Gastroesophageal sphincter (tissue), 3 donors: Measurements from ENCODE around the gene FHOD3.

Experiments
- EP300 ChIP-seq: sonication (generic); formaldehyde crosslinking; IDR thresholded peaks from one replicate; pipeline ENCODE4 v1.6.1; 2017; ENCODE audit warnings: antibody characterized with exemption, mild to moderate bottlenecking
- TF ChIP-seq, protein P1 (sequence below), 4 experiments: fragments of 200-600 bp in 2 of 4; fragments of 450-650 bp in 2 of 4; sonication (generic) in 1 of 4; IDR thresholded peaks; one replicate each; pipeline ENCODE4 v1.5.1; 2017 to 2019; ENCODE audit warnings: antibody characterized with exemption in 4 of 4, mild to moderate bottlenecking in 2 of 4, moderate library complexity in 2 of 4

DNA sequence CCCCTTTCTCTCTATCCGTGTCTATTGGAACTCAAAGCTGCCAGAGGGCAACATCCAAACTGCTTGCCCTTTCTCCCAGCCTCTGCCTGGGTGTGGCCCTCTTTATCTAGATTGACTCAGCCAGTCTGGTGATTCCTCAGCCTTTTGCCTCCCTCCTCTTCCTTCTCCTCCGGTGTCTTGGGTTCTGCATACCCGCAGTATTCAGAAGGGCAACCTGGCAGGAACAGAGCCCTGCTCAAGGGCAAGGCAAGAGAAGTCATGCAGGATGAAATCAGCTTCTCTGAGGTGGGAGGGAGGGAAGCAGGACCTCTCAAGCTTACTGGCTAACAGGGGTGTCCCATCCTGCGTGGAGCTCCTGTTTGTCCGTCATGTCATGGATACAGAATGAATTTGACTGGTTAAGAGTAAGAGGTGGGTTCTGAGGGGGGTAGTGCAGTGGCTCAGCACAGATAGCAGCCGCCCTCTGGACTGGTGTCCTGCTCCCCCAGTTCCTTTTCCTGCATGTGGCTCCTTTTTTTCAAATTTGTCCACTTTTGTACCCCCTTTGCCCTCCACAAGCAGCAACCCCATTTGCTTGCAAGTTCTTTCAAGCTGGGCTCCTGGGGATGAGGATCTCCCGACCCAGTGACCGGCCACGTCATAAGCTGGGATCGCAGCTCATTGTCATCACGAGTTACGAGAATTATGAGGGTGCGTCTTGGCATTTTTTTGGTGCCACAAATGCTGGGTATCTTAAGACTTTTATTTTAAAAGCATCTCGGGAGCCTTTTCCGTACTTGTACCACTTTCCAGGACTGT is 154.1 kb downstream of the FHOD3 start:
- no peak for TF ChIP-seq EP300
- TF ChIP-seq, protein P1, sequence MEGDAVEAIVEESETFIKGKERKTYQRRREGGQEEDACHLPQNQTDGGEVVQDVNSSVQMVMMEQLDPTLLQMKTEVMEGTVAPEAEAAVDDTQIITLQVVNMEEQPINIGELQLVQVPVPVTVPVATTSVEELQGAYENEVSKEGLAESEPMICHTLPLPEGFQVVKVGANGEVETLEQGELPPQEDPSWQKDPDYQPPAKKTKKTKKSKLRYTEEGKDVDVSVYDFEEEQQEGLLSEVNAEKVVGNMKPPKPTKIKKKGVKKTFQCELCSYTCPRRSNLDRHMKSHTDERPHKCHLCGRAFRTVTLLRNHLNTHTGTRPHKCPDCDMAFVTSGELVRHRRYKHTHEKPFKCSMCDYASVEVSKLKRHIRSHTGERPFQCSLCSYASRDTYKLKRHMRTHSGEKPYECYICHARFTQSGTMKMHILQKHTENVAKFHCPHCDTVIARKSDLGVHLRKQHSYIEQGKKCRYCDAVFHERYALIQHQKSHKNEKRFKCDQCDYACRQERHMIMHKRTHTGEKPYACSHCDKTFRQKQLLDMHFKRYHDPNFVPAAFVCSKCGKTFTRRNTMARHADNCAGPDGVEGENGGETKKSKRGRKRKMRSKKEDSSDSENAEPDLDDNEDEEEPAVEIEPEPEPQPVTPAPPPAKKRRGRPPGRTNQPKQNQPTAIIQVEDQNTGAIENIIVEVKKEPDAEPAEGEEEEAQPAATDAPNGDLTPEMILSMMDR (IDR thresholded peaks at IDR 0.05), result no peak
